ENCODE data around the gene PTX3.

DNA sequence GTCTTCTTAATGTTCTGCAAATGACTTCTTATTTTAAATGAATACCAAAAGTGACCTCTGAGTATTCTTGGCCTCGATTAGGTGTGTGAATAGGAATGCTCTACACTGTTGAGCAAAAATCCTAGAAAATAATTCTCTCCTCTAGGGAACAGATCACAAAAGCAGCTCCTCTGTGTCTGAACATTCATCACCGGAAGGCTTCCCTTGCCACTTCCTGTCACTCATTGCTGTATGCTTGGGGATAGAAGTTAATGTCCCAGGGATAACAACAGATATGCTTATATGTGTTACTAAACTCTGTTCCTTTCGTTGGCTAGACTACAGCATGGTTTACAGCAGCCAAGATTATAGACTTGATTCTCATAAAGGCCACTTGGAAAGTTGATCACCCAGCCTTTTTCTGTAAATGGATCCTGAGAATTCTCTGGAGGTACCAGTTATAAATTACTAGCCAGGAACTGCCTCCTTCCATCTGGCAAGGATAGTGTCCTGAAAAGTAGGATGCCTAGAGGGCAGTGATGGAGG lies 16.0 kb upstream of the PTX3 start:
- TF ChIP-seq CTCF (IDR thresholded peaks at IDR 0.05; ENCODE audit: poor library complexity, severe bottlenecking), result no peak
- no peak for TF ChIP-seq EZH2 (IDR thresholded peaks at IDR 0.05; ENCODE audit: borderline replicate concordance, insufficient read depth, low read length, poor library complexity, severe bottlenecking)

Data from neural cell (in vitro differentiated cells).